SK-N-SH treated with all-trans-retinoic acid at 6 μM for 48 hours (cell line): ENCODE results near the gene PEMT.

Source experiments
- ATAC-seq: fragments of 200-7000 bp; cut with Tn5 transposase; 3 replicates; pipeline ENCODE4 v1.9.1; 2020; ENCODE audit warnings: mild to moderate bottlenecking, moderate library complexity
- ARNTL ChIP-seq: fragments of 450-650 bp; formaldehyde crosslinking; IDR thresholded peaks from 2 replicates; pipeline ENCODE4 v1.5.0; 2020; ENCODE audit warnings: low read depth, mild to moderate bottlenecking, moderate library complexity, borderline replicate concordance
- BACH2 ChIP-seq: fragments of 250-450 bp; sonication (Bioruptor Pico); IDR thresholded peaks from 2 replicates; pipeline ENCODE4 v1.9.0; 2021; ENCODE audit warnings: mild to moderate bottlenecking, borderline replicate concordance
- CREB5 ChIP-seq: fragments of 250-450 bp; sonication (Bioruptor Pico); IDR thresholded peaks from 2 replicates; pipeline ENCODE4 v1.5.1; 2020; ENCODE audit warnings: low read depth, mild to moderate bottlenecking, moderate library complexity
- CSDC2 ChIP-seq: fragments of 250-450 bp; sonication (Bioruptor Pico); IDR thresholded peaks from 2 replicates; pipeline ENCODE4 v1.5.0; 2020; ENCODE audit warnings: mild to moderate bottlenecking, moderate library complexity
- ESRRG ChIP-seq: fragments of 250-450 bp; sonication (Bioruptor Pico); IDR thresholded peaks from 2 replicates; pipeline ENCODE4 v1.6.1; 2021; ENCODE audit warnings: mild to moderate bottlenecking
- GLIS3 ChIP-seq: fragments of 250-450 bp; sonication (Bioruptor Pico); IDR thresholded peaks from 2 replicates; pipeline ENCODE4 v1.5.0; 2020; ENCODE audit warnings: mild to moderate bottlenecking, moderate library complexity
- ISL1 ChIP-seq: fragments of 250-450 bp; sonication (Bioruptor Pico); IDR thresholded peaks from 2 replicates; pipeline ENCODE4 v2.1.2; 2022; ENCODE audit warnings: mild to moderate bottlenecking, moderate library complexity
- OSR1 ChIP-seq: fragments of 250-450 bp; sonication (Bioruptor Pico); IDR thresholded peaks from 2 replicates; pipeline ENCODE4 v1.8.0; 2022; ENCODE audit warnings: moderate library complexity, mild to moderate bottlenecking, inconsistent platforms
- PATZ1 ChIP-seq: fragments of 250-450 bp; sonication (Bioruptor Pico); IDR thresholded peaks from 2 replicates; pipeline ENCODE4 v1.8.0; 2020; ENCODE audit warnings: mild to moderate bottlenecking, moderate library complexity, borderline replicate concordance
- RARB ChIP-seq: fragments of 250-450 bp; sonication (Bioruptor Pico); IDR thresholded peaks from 2 replicates; pipeline ENCODE4 v1.8.0; 2021; ENCODE audit warnings: mild to moderate bottlenecking, moderate library complexity
- SNAI2 ChIP-seq: fragments of 250-450 bp; sonication (Bioruptor Pico); IDR thresholded peaks from 2 replicates; pipeline ENCODE4 v1.5.0; 2020; ENCODE audit warnings: mild to moderate bottlenecking, moderate library complexity
- TOX ChIP-seq: fragments of 250-450 bp; sonication (Bioruptor Pico); IDR thresholded peaks from 2 replicates; pipeline ENCODE4 v1.8.0; 2021; ENCODE audit warnings: mild to moderate bottlenecking, moderate library complexity, borderline replicate concordance
- ZC3H10 ChIP-seq: fragments of 250-450 bp; sonication (Bioruptor Pico); IDR thresholded peaks from 2 replicates; pipeline ENCODE4 v1.5.1; 2021; ENCODE audit warnings: mild to moderate bottlenecking, moderate library complexity
- ZFP3 ChIP-seq: fragments of 250-450 bp; sonication (Bioruptor Pico); IDR thresholded peaks from 2 replicates; pipeline ENCODE4 v1.5.0; 2020; ENCODE audit warnings: mild to moderate bottlenecking, moderate library complexity
- ZNF565 ChIP-seq: fragments of 450-650 bp; formaldehyde crosslinking; conservative IDR thresholded peaks from 2 replicates; pipeline ENCODE4 v1.5.0; 2020; ENCODE audit warnings: low read depth, mild to moderate bottlenecking, moderate library complexity
- ZNF70 ChIP-seq: fragments of 450-650 bp; formaldehyde crosslinking; IDR thresholded peaks from 2 replicates; pipeline ENCODE4 v1.5.0; 2020; ENCODE audit warnings: mild to moderate bottlenecking, moderate library complexity
- TF ChIP-seq, protein P1 (sequence below): fragments of 250-450 bp; sonication (Bioruptor Pico); IDR thresholded peaks from 2 replicates; pipeline ENCODE4 v1.5.1; 2021; ENCODE audit warnings: mild to moderate bottlenecking, moderate library complexity
- TF ChIP-seq, protein P2 (sequence below): fragments of 250-450 bp; sonication (Bioruptor Pico); IDR thresholded peaks from 2 replicates; pipeline ENCODE4 v1.8.0; 2021; ENCODE audit warnings: low read depth, mild to moderate bottlenecking, moderate library complexity, borderline replicate concordance
- TF ChIP-seq, protein P3 (sequence below): fragments of 250-450 bp; sonication (Bioruptor Pico); IDR thresholded peaks from 2 replicates; pipeline ENCODE4 v1.5.0; 2020; ENCODE audit warnings: mild to moderate bottlenecking, moderate library complexity

Gene PEMT

DNA sequence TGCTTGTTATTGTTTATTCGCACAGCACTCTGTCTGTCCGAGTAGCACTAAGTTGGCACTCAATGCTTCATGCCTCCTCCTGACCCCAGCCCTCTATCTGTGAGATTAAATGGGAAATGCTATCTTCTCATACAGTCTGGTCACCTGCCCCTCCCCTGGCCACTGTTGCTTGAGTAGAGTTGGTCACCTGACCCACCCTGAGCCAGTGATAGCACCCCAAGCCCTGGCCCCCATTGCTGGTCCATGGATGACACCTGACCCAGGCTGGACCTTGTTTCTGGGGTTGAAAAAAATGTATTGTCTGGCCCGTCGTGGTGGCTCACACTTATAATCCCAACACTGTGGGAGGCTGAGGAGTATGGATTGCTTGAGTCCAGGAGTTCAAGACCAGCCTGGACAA is 8.5 kb upstream of the PEMT start:
- TF ChIP-seq TOX (CRISPR knock-in tag) (no peak), ESRRG (CRISPR knock-in tag) (no peak), BACH2 (CRISPR knock-in tag) (no peak), ARNTL (CRISPR knock-in tag) (no peak), PATZ1 (CRISPR knock-in tag) (no peak), SNAI2 (no peak), ZNF565 (CRISPR knock-in tag) (no peak), ZC3H10 (no peak), CREB5 (CRISPR knock-in tag) (no peak), ISL1 (CRISPR knock-in tag) (no peak), ZFP3 (CRISPR knock-in tag) (no peak), GLIS3 (no peak)
- TF ChIP-seq, protein P1, sequence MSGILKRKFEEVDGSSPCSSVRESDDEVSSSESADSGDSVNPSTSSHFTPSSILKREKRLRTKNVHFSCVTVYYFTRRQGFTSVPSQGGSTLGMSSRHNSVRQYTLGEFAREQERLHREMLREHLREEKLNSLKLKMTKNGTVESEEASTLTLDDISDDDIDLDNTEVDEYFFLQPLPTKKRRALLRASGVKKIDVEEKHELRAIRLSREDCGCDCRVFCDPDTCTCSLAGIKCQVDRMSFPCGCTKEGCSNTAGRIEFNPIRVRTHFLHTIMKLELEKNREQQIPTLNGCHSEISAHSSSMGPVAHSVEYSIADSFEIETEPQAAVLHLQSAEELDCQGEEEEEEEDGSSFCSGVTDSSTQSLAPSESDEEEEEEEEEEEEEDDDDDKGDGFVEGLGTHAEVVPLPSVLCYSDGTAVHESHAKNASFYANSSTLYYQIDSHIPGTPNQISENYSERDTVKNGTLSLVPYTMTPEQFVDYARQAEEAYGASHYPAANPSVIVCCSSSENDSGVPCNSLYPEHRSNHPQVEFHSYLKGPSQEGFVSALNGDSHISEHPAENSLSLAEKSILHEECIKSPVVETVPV (CRISPR knock-in tag): no peak
- TF ChIP-seq, protein P2, sequence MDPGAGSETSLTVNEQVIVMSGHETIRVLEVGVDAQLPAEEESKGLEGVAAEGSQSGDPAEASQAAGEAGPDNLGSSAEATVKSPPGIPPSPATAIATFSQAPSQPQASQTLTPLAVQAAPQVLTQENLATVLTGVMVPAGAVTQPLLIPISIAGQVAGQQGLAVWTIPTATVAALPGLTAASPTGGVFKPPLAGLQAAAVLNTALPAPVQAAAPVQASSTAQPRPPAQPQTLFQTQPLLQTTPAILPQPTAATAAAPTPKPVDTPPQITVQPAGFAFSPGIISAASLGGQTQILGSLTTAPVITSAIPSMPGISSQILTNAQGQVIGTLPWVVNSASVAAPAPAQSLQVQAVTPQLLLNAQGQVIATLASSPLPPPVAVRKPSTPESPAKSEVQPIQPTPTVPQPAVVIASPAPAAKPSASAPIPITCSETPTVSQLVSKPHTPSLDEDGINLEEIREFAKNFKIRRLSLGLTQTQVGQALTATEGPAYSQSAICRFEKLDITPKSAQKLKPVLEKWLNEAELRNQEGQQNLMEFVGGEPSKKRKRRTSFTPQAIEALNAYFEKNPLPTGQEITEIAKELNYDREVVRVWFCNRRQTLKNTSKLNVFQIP (CRISPR knock-in tag): no peak
- TF ChIP-seq, protein P3, sequence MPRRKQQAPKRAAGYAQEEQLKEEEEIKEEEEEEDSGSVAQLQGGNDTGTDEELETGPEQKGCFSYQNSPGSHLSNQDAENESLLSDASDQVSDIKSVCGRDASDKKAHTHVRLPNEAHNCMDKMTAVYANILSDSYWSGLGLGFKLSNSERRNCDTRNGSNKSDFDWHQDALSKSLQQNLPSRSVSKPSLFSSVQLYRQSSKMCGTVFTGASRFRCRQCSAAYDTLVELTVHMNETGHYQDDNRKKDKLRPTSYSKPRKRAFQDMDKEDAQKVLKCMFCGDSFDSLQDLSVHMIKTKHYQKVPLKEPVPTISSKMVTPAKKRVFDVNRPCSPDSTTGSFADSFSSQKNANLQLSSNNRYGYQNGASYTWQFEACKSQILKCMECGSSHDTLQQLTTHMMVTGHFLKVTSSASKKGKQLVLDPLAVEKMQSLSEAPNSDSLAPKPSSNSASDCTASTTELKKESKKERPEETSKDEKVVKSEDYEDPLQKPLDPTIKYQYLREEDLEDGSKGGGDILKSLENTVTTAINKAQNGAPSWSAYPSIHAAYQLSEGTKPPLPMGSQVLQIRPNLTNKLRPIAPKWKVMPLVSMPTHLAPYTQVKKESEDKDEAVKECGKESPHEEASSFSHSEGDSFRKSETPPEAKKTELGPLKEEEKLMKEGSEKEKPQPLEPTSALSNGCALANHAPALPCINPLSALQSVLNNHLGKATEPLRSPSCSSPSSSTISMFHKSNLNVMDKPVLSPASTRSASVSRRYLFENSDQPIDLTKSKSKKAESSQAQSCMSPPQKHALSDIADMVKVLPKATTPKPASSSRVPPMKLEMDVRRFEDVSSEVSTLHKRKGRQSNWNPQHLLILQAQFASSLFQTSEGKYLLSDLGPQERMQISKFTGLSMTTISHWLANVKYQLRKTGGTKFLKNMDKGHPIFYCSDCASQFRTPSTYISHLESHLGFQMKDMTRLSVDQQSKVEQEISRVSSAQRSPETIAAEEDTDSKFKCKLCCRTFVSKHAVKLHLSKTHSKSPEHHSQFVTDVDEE (CRISPR knock-in tag): no peak
- no peak for ATAC-seq

- ATAC-seq: no peak
- TF ChIP-seq RARB (no peak), BACH2 (CRISPR knock-in tag) (no peak)
- TF ChIP-seq, protein P1 (CRISPR knock-in tag): no peak
Measured at GRCh38 chr17:17598003-17598402, 6.5 kb upstream of the PEMT start.

- no peak for ATAC-seq
- TF ChIP-seq ESRRG (CRISPR knock-in tag) (no peak), RARB (no peak), OSR1 (CRISPR knock-in tag) (no peak), ZNF70 (no peak), CSDC2 (CRISPR knock-in tag) (no peak), ZC3H10 (no peak), ZNF565 (CRISPR knock-in tag) (no peak), TOX (CRISPR knock-in tag) (no peak), ARNTL (CRISPR knock-in tag) (no peak), BACH2 (CRISPR knock-in tag) (no peak), PATZ1 (CRISPR knock-in tag) (no peak), ISL1 (CRISPR knock-in tag) (no peak)
- TF ChIP-seq, protein P1 (CRISPR knock-in tag): no peak
- TF ChIP-seq, protein P3 (CRISPR knock-in tag): no peak
Measured at GRCh38 chr17:17595755-17596154, 4.2 kb upstream of the PEMT start.
